WTC11 (cell line): ENCODE data around the gene AKR1A1. TPM values are rescaled to one million over a fixed set of nuclear protein-coding genes. Genes with fewer than 3 reads are reported as not detected.
A peak's percentile ranks its signal among the peaks of the same experiment; 100 is the strongest.

Experiments
- ATAC-seq: fragments of 200-7000 bp; cut with Tn5 transposase; 2 replicates; pipeline ENCODE4 v1.10.0; 2021; ENCODE audit warnings: mild to moderate bottlenecking, moderate library complexity
- CTCF ChIA-PET: fragments of 300-600 bp; sonication (Branson Sonifier 250); formaldehyde crosslinking; loops from one replicate; lab custom pipeline; 2021; ENCODE audit warnings: antibody characterized with exemption; lab: Charles Lee
- POLR2A ChIA-PET: fragments of 350-600 bp; sonication (Branson Sonifier 250); formaldehyde crosslinking; loops from one replicate; lab custom pipeline; 2021; ENCODE audit warnings: antibody characterized with exemption; lab: Charles Lee
- DNase-seq: peaks from one replicate; pipeline ENCODE4 v3.0.0; 2021; ENCODE audit warnings: low spot score
- H3K27ac Mint-ChIP-seq: 2 replicates; pipeline ENCODE4 v1.8.0; 2021; ENCODE audit warnings: mixed read lengths
- H3K27me3 Mint-ChIP-seq: 2 replicates; pipeline ENCODE4 v1.8.0; 2021; ENCODE audit warnings: low read depth, mild to moderate bottlenecking, moderate library complexity, mixed read lengths
- H3K36me3 Mint-ChIP-seq: 2 replicates; pipeline ENCODE4 v1.8.0; 2021; ENCODE audit warnings: mixed read lengths
- H3K4me1 Mint-ChIP-seq: 2 replicates; pipeline ENCODE4 v1.8.0; 2022; ENCODE audit warnings: mixed read lengths
- H3K4me3 Mint-ChIP-seq: 2 replicates; pipeline ENCODE4 v1.8.0; 2021; ENCODE audit warnings: mild to moderate bottlenecking, moderate library complexity, mixed read lengths
- H3K9me3 Mint-ChIP-seq: 2 replicates; pipeline ENCODE4 v1.8.0; 2021; ENCODE audit warnings: mixed read lengths
- AFF4 ChIP-seq: sonication (generic); formaldehyde crosslinking; IDR thresholded peaks from 2 replicates; pipeline ENCODE4 v1.8.1; 2023; ENCODE audit warnings: mild to moderate bottlenecking, missing genetic modification reagents, borderline replicate concordance
- AR ChIP-seq: fragments of 250-450 bp; sonication (Bioruptor Pico); IDR thresholded peaks from 2 replicates; pipeline ENCODE4 v1.9.0; 2021; ENCODE audit warnings: mild to moderate bottlenecking
- CREB1 ChIP-seq: sonication (generic); formaldehyde crosslinking; IDR thresholded peaks from 2 replicates; pipeline ENCODE4 v1.8.0; 2023; ENCODE audit warnings: mild to moderate bottlenecking, missing genetic modification reagents
- E2F4 ChIP-seq: sonication (generic); formaldehyde crosslinking; IDR thresholded peaks from 2 replicates; pipeline ENCODE4 v1.8.1; 2022; ENCODE audit warnings: low read depth, mild to moderate bottlenecking, moderate library complexity, missing genetic modification reagents, borderline replicate concordance
- GRHL2 ChIP-seq: fragments of 250-450 bp; sonication (Bioruptor Pico); IDR thresholded peaks from 2 replicates; pipeline ENCODE4 v1.8.0; 2022; ENCODE audit warnings: mild to moderate bottlenecking, moderate library complexity; ENCODE audit not compliant: insufficient replicate concordance, severe bottlenecking
- IRF1 ChIP-seq: sonication (generic); formaldehyde crosslinking; IDR thresholded peaks from 2 replicates; pipeline ENCODE4 v1.8.0; 2023; ENCODE audit warnings: missing genetic modification reagents
- JAZF1 ChIP-seq: fragments of 250-450 bp; sonication (Bioruptor Pico); IDR thresholded peaks from 2 replicates; pipeline ENCODE4 v1.9.0; 2021; ENCODE audit warnings: moderate library complexity, mild to moderate bottlenecking, inconsistent platforms
- MLX ChIP-seq: sonication (generic); formaldehyde crosslinking; IDR thresholded peaks from 2 replicates; pipeline ENCODE4 v1.8.1; 2023; ENCODE audit warnings: mild to moderate bottlenecking, missing genetic modification reagents, moderate library complexity
- RORB ChIP-seq: fragments of 250-450 bp; sonication (Bioruptor Pico); IDR thresholded peaks from 2 replicates; pipeline ENCODE4 v1.9.0; 2021; ENCODE audit warnings: mild to moderate bottlenecking
- SP1 ChIP-seq: sonication (generic); formaldehyde crosslinking; conservative IDR thresholded peaks from 2 replicates; pipeline ENCODE4 v1.8.1; 2022; ENCODE audit warnings: missing genetic modification reagents
- TP53 ChIP-seq: sonication (generic); formaldehyde crosslinking; IDR thresholded peaks from 2 replicates; pipeline ENCODE4 v1.8.1; 2023; ENCODE audit warnings: mild to moderate bottlenecking, missing genetic modification reagents
- ZBTB21 ChIP-seq: sonication (generic); formaldehyde crosslinking; IDR thresholded peaks from 2 replicates; pipeline ENCODE4 v1.8.1; 2023; ENCODE audit warnings: mild to moderate bottlenecking, missing genetic modification reagents, borderline replicate concordance
- ZNF532 ChIP-seq: fragments of 250-450 bp; sonication (Bioruptor Pico); IDR thresholded peaks from 2 replicates; pipeline ENCODE4 v1.9.0; 2021; ENCODE audit warnings: mild to moderate bottlenecking, borderline replicate concordance
- ZSCAN18 ChIP-seq: fragments of 250-450 bp; sonication (Bioruptor Pico); IDR thresholded peaks from 2 replicates; pipeline ENCODE4 v2.1.2; 2022; ENCODE audit warnings: mild to moderate bottlenecking, moderate library complexity
- total RNA-seq: library from RNA; stranded (reverse); gene quantifications from 3 replicates; pipeline ENCODE4 v1.2.3, GENCODE V29; 2021

Gene AKR1A1
- total RNA-seq, 1 experiment from 2014 or later, result 338 TPM

- CTCF ChIA-PET, result no interaction called here
- ATAC-seq (no peak), DNase-seq (no peak)
- Mint-ChIP-seq H3K9me3 (no peaks in the 10 kb centered on the region), H3K4me1 (peaks cover under 1% of the 10 kb centered on the region), H3K27me3 (no peaks in the 10 kb centered on the region), H3K4me3 (no peak overlapping the region), H3K36me3 (peaks cover 65% of the 10 kb centered on the region), H3K27ac (no peak overlapping the region)
- POLR2A ChIA-PET, result interaction anchor here (0.6 to 0.8 kb wide), 2 partner anchors 45 to 235 kb away, joined by 3 read pairs; partner anchors contain the start of gene PRDX1
- TF ChIP-seq RORB (CRISPR knock-in tag) (no peak), AFF4 (no peak), JAZF1 (no peak), CREB1 (CRISPR knock-in tag) (no peak), SP1 (CRISPR knock-in tag) (no peak), TP53 (CRISPR knock-in tag) (no peak), ZBTB21 (CRISPR knock-in tag) (no peak), IRF1 (CRISPR knock-in tag) (no peak), ZSCAN18 (CRISPR knock-in tag) (no peak), GRHL2 (no peak), ZNF532 (CRISPR knock-in tag) (no peak)
Measured at GRCh38 chr1:45566722-45567121, 16.1 kb downstream of the AKR1A1 start.

- H3K9me3 Mint-ChIP-seq, result no peaks in the 10 kb centered on the region
- POLR2A ChIA-PET, result interaction anchor here (1.3 kb wide), 1 partner anchor 47 kb away, joined by 3 read pairs; the partner anchor contains the start of gene PRDX1
- peak overlapping the region; percentile 22; the same call in 1 of the 2 replicates for H3K27ac Mint-ChIP-seq
- H3K4me3 Mint-ChIP-seq, result no peak overlapping the region
- no peak for DNase-seq
- H3K36me3 Mint-ChIP-seq, result peaks cover 57% of the 10 kb centered on the region
- CTCF ChIA-PET, result interaction anchor here (0.5 to 1.2 kb wide), 3 partner anchors 19 to 208 kb away, joined by 3 to 4 read pairs (median 3); no protein-coding TSS in a partner anchor
- H3K27me3 Mint-ChIP-seq, result no peaks in the 10 kb centered on the region
- ATAC-seq, result no peak
- TF ChIP-seq E2F4 (no peak), MLX (CRISPR knock-in tag) (no peak), AR (CRISPR knock-in tag) (no peak)
- TF ChIP-seq, all 79 proteins: peak for 0
- peaks cover 12% of the 10 kb centered on the region for H3K4me1 Mint-ChIP-seq
Measured at GRCh38 chr1:45567911-45568310, 17.3 kb downstream of the AKR1A1 start.
